Measurements from ENCODE around the gene KDSR. TPM values are rescaled to one million over a fixed set of nuclear protein-coding genes. Genes with fewer than 3 reads are reported as not detected.

The KDSR gene
- total and polyA plus RNA-seq, 2 donors (not counting 1 experiment from before 2014, with no cell fraction given) = 6.4 to 21.1 TPM

- intact Hi-C loops (cut with micrococcal nuclease) = no loop called here
- H3K4me3 ChIP-seq (ENCODE audit: control extremely low read depth in 1 of 5, extremely low read depth in 1 of 5, insufficient read depth in 1 of 5, low read depth in 2 of 5, low read length in 4 of 5) = no peak overlapping the region
- peaks cover 77% of the 10 kb centered on the region for H3K4me1 Mint-ChIP-seq
- no peak overlapping the region for H3K9ac ChIP-seq (ENCODE audit: low read length)
- no peaks in the 10 kb centered on the region for H3K27me3 ChIP-seq (replicated peaks in 1 of 4; ENCODE audit: control extremely low read depth in 1 of 4, control insufficient read depth in 3 of 4, insufficient read depth in 4 of 4, low read length in 3 of 4)
- peaks cover 45 to 46% of the 10 kb centered on the region in 2 donors for H3K4me1 ChIP-seq (ENCODE audit: control insufficient read depth in 2 of 2, insufficient read depth in 2 of 2, low read length in 2 of 2)
- no peaks in the 10 kb centered on the region for H3K27me3 Mint-ChIP-seq
- no peak for TF ChIP-seq EZH2 (IDR thresholded peaks at IDR 0.05; ENCODE audit: borderline replicate concordance, insufficient read depth, low read depth, low read length, poor library complexity, severe bottlenecking)
- TF ChIP-seq CTCF (IDR thresholded peaks at IDR 0.05) = no peak
- DNase-seq (no peak), ATAC-seq (ENCODE audit: low read depth) (peak; percentile 21)
- ChIA-PET CTCF (no interaction called here), POLR2A (no interaction called here)
- H3K27ac Mint-ChIP-seq = peak overlapping the region; percentile 83
- peak overlapping the region; percentile 8 for H3K4me3 Mint-ChIP-seq
- H3K9me3 Mint-ChIP-seq (ENCODE audit: insufficient read depth) = no peaks in the 10 kb centered on the region
- H3K27ac ChIP-seq (ENCODE audit: low read length in 2 of 2) = peak overlapping the region in 1 of 2 donors; percentile 54
- no peaks in the 10 kb centered on the region for H4K20me1 ChIP-seq (ENCODE audit: control insufficient read depth, insufficient read depth, low read length, poor library complexity, severe bottlenecking)
- peak overlapping the region; percentile 22 for H3K4me2 ChIP-seq (replicated peaks; ENCODE audit: low read depth, low read length, poor library complexity, severe bottlenecking)
- H3K36me3 ChIP-seq (replicated peaks in 1 of 2; ENCODE audit: control extremely low read depth in 1 of 2, control insufficient read depth in 1 of 2, extremely low read depth in 1 of 2, insufficient read depth in 2 of 2, low read length in 1 of 2) = peaks cover 0 to 31% of the 10 kb centered on the region in 2 experiments
- WGBS (ENCODE audit: insufficient coverage) = 75% methylated on average over 1 of the region's 5 CpGs
- H2AFZ ChIP-seq (ENCODE audit: insufficient read depth, low read depth, low read length, poor library complexity, severe bottlenecking) = no peak overlapping the region
- peaks cover 99% of the 10 kb centered on the region for H3K79me2 ChIP-seq (ENCODE audit: control insufficient read depth, insufficient read depth, low read length)
- H3K9me3 ChIP-seq (ENCODE audit: control extremely low read depth in 1 of 3, control insufficient read depth in 2 of 3, insufficient read depth in 1 of 3, low read length in 2 of 3) = no peaks in the 10 kb centered on the region
Measured at GRCh38 chr18:63299837-63300745, 66.9 kb downstream of the KDSR start.

Data from B cell (primary cell).